MCF 10A (cell line): Measurements from ENCODE around the gene CRYL1. TPM values are rescaled to one million over a fixed set of nuclear protein-coding genes. Genes with fewer than 3 reads are reported as not detected.

ENCODE experiments used
- BruUV-seq: library from RNA; stranded (reverse); fragments of 400-500 nt; replicated peaks from 2 replicates; lab custom pipeline; 2021; lab: Mats Ljungman, UMichigan
- CTCF ChIA-PET: fragments of 300-600 bp; sonication (Branson Sonifier 250); formaldehyde crosslinking; extraction: SDS; loops from one replicate; lab custom pipeline; 2021; ENCODE audit warnings: antibody characterized with exemption, inconsistent platforms; lab: Yijun Ruan, JAX
- POLR2A ChIA-PET: fragments of 300-600, 350-650 bp; sonication (Branson Sonifier 250); formaldehyde crosslinking; extraction: SDS; loops from one replicate; lab custom pipeline; 2020; ENCODE audit warnings: antibody characterized with exemption, inconsistent platforms; lab: Yijun Ruan, JAX
- DNase-seq: peaks from one replicate; pipeline ENCODE4 v3.0.0-alpha.2; 2018; ENCODE audit not compliant: unreplicated experiment
- H3K27ac Mint-ChIP-seq: one replicate; pipeline ENCODE4 v1.8.0; 2022; ENCODE audit warnings: mild to moderate bottlenecking, low read depth, mixed read lengths; ENCODE audit not compliant: unreplicated experiment
- H3K27me3 Mint-ChIP-seq: one replicate; pipeline ENCODE4 v1.8.0; 2022; ENCODE audit warnings: mixed read lengths; ENCODE audit not compliant: insufficient read depth, unreplicated experiment
- H3K36me3 Mint-ChIP-seq: one replicate; pipeline ENCODE4 v1.8.0; 2022; ENCODE audit warnings: mild to moderate bottlenecking, moderate library complexity, mixed read lengths; ENCODE audit not compliant: insufficient read depth, unreplicated experiment
- H3K4me1 Mint-ChIP-seq: one replicate; pipeline ENCODE4 v1.8.0; 2022; ENCODE audit warnings: mixed read lengths; ENCODE audit not compliant: insufficient read depth, unreplicated experiment
- H3K4me3 Mint-ChIP-seq: one replicate; pipeline ENCODE4 v1.8.0; 2022; ENCODE audit warnings: mild to moderate bottlenecking, moderate library complexity, mixed read lengths; ENCODE audit not compliant: unreplicated experiment
- H3K9me3 Mint-ChIP-seq: one replicate; pipeline ENCODE4 v1.8.0; 2022; ENCODE audit warnings: mixed read lengths; ENCODE audit not compliant: unreplicated experiment
- CTCF ChIP-seq: fragments of 200-600 bp; IDR thresholded peaks from one replicate; pipeline ENCODE4 v1.8.0; 2022; ENCODE audit warnings: antibody characterized with exemption, mild to moderate bottlenecking; ENCODE audit not compliant: unreplicated experiment
- intact Hi-C: fragments of 100-400 bp; cut with micrococcal nuclease; formaldehyde crosslinking; loops from 2 replicates; pipeline ENCODE4 v1.14.1; 2022
- total RNA-seq: library from RNA; stranded (reverse); gene quantifications from 2 replicates; pipeline ENCODE4 v1.2.3, GENCODE V29; 2022

CRYL1 gene
- total RNA-seq, 1 experiment from 2014 or later, result 15.1 TPM

DNA sequence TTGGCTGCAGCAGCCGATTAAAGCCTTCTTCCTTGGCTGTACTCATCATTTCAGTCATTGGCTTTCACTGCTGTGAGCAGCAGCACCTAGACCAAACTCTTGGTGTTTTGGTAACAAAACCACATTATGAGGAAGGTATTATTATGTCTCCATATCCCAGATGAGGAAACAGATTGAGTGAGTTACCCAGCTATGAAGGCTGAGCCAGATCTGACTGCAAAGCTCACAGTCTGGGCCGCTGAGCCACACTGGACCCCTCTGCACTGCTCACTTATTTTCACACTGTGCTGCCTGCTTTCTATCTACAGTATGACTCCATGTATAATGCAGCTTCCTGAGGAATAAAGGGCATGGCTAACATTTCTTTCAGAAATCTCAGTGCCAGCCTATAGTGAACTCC is 24.5 kb downstream of the CRYL1 start:
- ChIA-PET CTCF (interaction anchor here (1.3 kb wide), 2 partner anchors 9 to 304 kb away, joined by 6 to 8 read pairs; no protein-coding TSS in a partner anchor), POLR2A (interaction anchor here (0.6 kb wide), 1 partner anchor 633 kb away, joined by 3 read pairs; no protein-coding TSS in a partner anchor)
- intact Hi-C loops, result no loop called here
- no peaks in the 10 kb centered on the region for H3K9me3 Mint-ChIP-seq
- H3K36me3 Mint-ChIP-seq, result peaks cover 4% of the 10 kb centered on the region
- no peaks in the 10 kb centered on the region for H3K4me1 Mint-ChIP-seq
- no peaks in the 10 kb centered on the region for H3K27me3 Mint-ChIP-seq
- TF ChIP-seq CTCF, result no peak
- H3K4me3 Mint-ChIP-seq, result no peak overlapping the region
- no TSS peak for BruUV-seq
- DNase-seq, result no peak
- no peak overlapping the region for H3K27ac Mint-ChIP-seq

DNA sequence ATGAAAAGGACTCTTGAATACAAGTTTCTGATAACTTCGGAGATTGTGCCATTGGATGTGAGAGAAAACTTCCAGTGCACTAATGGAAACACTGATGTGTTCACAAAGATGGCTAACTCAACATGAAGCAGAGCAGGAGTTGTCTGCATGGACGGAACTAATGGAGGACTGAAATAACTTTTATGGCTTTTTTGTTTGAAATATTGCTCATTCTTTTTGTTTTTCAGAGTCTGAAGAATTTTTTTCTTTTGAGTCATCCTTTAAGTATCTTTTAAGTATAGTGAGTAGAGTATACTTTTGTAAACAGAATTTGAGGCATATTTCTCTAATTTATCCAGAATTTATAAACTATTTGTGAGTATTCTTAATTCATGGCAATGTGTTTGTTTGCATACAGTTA is 25.7 kb downstream of the CRYL1 start:
- Mint-ChIP-seq H3K9me3 (no peaks in the 10 kb centered on the region), H3K27me3 (no peaks in the 10 kb centered on the region), H3K27ac (no peak overlapping the region), H3K4me1 (no peaks in the 10 kb centered on the region), H3K36me3 (peaks cover 4% of the 10 kb centered on the region), H3K4me3 (no peak overlapping the region)
- TF ChIP-seq CTCF, result no peak
- ChIA-PET CTCF (interaction anchor here (0.6 to 1.6 kb wide), 3 partner anchors 128 to 401 kb away, joined by 3 read pairs; no protein-coding TSS in a partner anchor), POLR2A (interaction anchor here (0.7 kb wide), 1 partner anchor 937 kb away, joined by 3 read pairs; no protein-coding TSS in a partner anchor)
- BruUV-seq, result no TSS peak
- no peak for DNase-seq
- intact Hi-C loops, result no loop called here

DNA sequence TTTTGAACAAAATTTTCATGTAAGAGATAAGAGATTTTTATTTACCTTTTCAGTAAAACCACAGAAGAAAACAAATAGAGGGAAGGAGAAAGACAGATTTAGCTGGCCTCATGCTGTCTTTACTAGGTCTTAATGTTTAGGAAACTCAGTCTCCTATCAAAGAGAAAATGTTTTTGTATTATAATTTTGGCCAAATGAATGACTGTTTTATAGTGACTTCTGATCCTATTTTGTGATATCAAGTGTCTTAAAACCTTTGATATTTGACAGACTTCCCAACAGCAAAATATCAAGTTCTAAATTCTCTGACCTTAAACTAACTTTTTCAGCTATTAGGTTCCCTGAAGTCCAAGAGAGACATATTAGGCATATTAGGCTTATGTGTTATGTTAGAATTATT is 27.0 kb downstream of the CRYL1 start:
- no peaks in the 10 kb centered on the region for H3K4me1 Mint-ChIP-seq
- H3K27me3 Mint-ChIP-seq, result no peaks in the 10 kb centered on the region
- H3K27ac Mint-ChIP-seq, result no peak overlapping the region
- no TSS peak for BruUV-seq
- H3K36me3 Mint-ChIP-seq, result peaks cover 4% of the 10 kb centered on the region
- no peaks in the 10 kb centered on the region for H3K9me3 Mint-ChIP-seq
- intact Hi-C loops, result no loop called here
- POLR2A ChIA-PET, result no interaction called here
- CTCF ChIA-PET, result interaction anchor here (1.6 kb wide), 1 partner anchor 330 kb away, joined by 3 read pairs; no protein-coding TSS in a partner anchor
- no peak for DNase-seq
- TF ChIP-seq CTCF, result no peak
- H3K4me3 Mint-ChIP-seq, result no peak overlapping the region

DNA sequence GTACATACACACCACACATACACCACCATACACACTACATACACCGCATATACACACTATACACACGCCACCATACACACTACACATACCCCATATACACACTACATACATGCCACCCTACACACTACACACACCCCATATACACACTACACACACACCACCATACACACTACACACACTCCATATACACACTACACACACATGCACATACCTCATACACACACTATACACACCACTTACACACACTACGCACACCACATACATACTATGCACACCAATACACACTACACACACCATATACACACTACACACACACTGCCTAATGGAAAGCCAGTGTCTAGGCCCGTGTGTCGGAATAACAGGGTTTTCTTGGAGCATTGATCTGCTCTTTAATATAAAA is 27.5 kb downstream of the CRYL1 start:
- CTCF ChIA-PET, result no interaction called here
- Mint-ChIP-seq H3K27me3 (no peaks in the 10 kb centered on the region), H3K9me3 (no peaks in the 10 kb centered on the region), H3K4me1 (no peaks in the 10 kb centered on the region), H3K36me3 (peaks cover 4% of the 10 kb centered on the region), H3K27ac (no peak overlapping the region), H3K4me3 (no peak overlapping the region)
- TF ChIP-seq CTCF, result no peak
- POLR2A ChIA-PET, result no interaction called here
- no peak for DNase-seq
- intact Hi-C loops, result no loop called here
- BruUV-seq, result no TSS peak
